ENCODE data around the gene SCN4A. TPM values are rescaled to one million over a fixed set of nuclear protein-coding genes. Genes with fewer than 3 reads are reported as not detected.

Gene SCN4A
- total RNA-seq, 4 donors from 2014 or later: 7.0 to 43.3 (median 15.1) TPM

GRCh38 chr17:63931981-63932561, 40.6 kb downstream of the SCN4A start, which contains the start of gene CD79B:
Gene CD79B (minus strand): TSS chr17:63932331. CDS start chr17:63932261, 70 bp downstream.
- ATAC-seq (ENCODE audit: low FRiP score): no peak
- DNase-seq (ENCODE audit: low spot score): no peak
- no peak for TF ChIP-seq CTCF (IDR thresholded peaks at IDR 0.05)

- ATAC-seq (ENCODE audit: low FRiP score) (peak; percentile 42), DNase-seq (ENCODE audit: low spot score) (no peak)
- no peak for TF ChIP-seq CTCF (IDR thresholded peaks at IDR 0.05)
These were observed 41.7 kb downstream of the SCN4A start for GRCh38 chr17:63930951-63931575.

GRCh38 chr17:63929860-63930766, 42.6 kb downstream of the SCN4A start:
- ATAC-seq (ENCODE audit: low FRiP score) (no peak), DNase-seq (ENCODE audit: low spot score) (no peak)
- TF ChIP-seq CTCF (IDR thresholded peaks at IDR 0.05): no peak

GRCh38 chr17:63928966-63929695, 43.6 kb downstream of the SCN4A start:
- DNase-seq (ENCODE audit: low spot score): no peak
- no peak for ATAC-seq (ENCODE audit: low FRiP score)
- no peak for TF ChIP-seq CTCF (IDR thresholded peaks at IDR 0.05)

GRCh38 chr17:63928172-63928666, 44.5 kb downstream of the SCN4A start:
- DNase-seq (ENCODE audit: low spot score): no peak
- TF ChIP-seq CTCF (IDR thresholded peaks at IDR 0.05): no peak
- ATAC-seq (ENCODE audit: low FRiP score): no peak

GRCh38 chr17:63927464-63928171, 45.1 kb downstream of the SCN4A start:
- no peak for ATAC-seq (ENCODE audit: low FRiP score)
- no peak for DNase-seq (ENCODE audit: low spot score)
- no peak for TF ChIP-seq CTCF (IDR thresholded peaks at IDR 0.05)
